Measurements from ENCODE around the gene MGAT4C. TPM values are rescaled to one million over a fixed set of nuclear protein-coding genes. Genes with fewer than 3 reads are reported as not detected.

The MGAT4C gene
- total RNA-seq, 1 experiment from 2014 or later = not detected

DNA sequence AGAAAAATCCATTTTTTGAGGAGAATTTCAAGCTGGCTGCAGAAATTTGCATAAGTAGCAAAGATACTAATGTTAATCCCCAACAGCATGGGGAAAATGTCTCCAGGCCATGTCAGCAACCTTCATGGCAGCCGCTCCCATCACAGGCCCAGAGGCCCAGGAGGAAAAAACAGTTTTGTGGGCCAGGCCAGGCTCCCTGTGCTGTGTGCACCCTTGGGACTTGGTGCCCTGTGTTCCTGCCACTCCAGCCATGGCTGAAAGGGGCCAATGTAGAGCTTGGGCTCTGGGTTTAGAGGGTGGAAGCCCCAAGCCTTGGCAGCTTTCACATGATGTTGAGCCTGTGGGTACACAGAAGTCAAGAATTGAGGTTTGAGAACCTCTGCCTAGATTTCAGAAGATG, 76.3 kb downstream of the MGAT4C start:
- no peak for DNase-seq
- Histone ChIP-seq H3K36me3 (ENCODE audit: insufficient read depth, low read length) (no peaks in the 10 kb centered on the region), H3K9me3 (ENCODE audit: low read length) (peaks cover 16% of the 10 kb centered on the region), H3K9ac (ENCODE audit: low read length) (no peak overlapping the region), H3K79me2 (ENCODE audit: low read length) (no peaks in the 10 kb centered on the region), H3K27ac (ENCODE audit: low read length) (no peak overlapping the region), H3K4me2 (ENCODE audit: low read depth, low read length, poor library complexity, severe bottlenecking) (no peak overlapping the region), H3K9me2 (replicated peaks; ENCODE audit: insufficient read depth, low read length) (no peaks in the 10 kb centered on the region), H3K27me3 (ENCODE audit: low read length) (no peaks in the 10 kb centered on the region), H3K4me3 (ENCODE audit: low read length) (no peak overlapping the region), H4K20me1 (ENCODE audit: insufficient read depth, low read depth, low read length) (no peaks in the 10 kb centered on the region), H2AFZ (ENCODE audit: low read length) (no peak overlapping the region), H3K4me1 (ENCODE audit: low read length) (no peaks in the 10 kb centered on the region)

DNA sequence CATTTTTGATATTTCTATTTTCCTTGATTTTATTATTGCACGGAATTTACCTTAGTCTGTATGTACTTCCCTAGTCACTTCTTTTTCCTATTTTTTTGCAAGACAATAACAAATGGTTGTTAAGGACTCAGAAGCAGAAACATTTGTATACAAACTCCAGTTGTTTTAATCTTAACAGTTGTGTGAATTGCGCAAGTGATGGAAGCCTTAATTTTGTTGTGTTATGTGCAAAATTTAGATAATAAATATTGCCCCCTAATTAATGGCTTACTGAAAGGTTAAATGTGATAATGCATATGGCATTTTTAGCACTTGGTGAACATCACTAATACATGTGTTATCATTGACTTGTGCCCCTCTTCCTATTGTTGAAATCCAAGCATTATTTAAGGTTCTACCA, 82.0 kb downstream of the MGAT4C start:
- no peaks in the 10 kb centered on the region for H3K4me1 ChIP-seq (ENCODE audit: low read length)
- DNase-seq = no peak
- no peaks in the 10 kb centered on the region for H3K27me3 ChIP-seq (ENCODE audit: low read length)
- no peaks in the 10 kb centered on the region for H3K9me2 ChIP-seq (replicated peaks; ENCODE audit: insufficient read depth, low read length)
- H2AFZ ChIP-seq (ENCODE audit: low read length) = no peak overlapping the region
- H3K79me2 ChIP-seq (ENCODE audit: low read length) = no peaks in the 10 kb centered on the region
- no peak overlapping the region for H3K4me3 ChIP-seq (ENCODE audit: low read length)
- no peaks in the 10 kb centered on the region for H4K20me1 ChIP-seq (ENCODE audit: insufficient read depth, low read depth, low read length)
- no peaks in the 10 kb centered on the region for H3K36me3 ChIP-seq (ENCODE audit: insufficient read depth, low read length)
- no peak overlapping the region for H3K27ac ChIP-seq (ENCODE audit: low read length)
- H3K9ac ChIP-seq (ENCODE audit: low read length) = no peak overlapping the region
- H3K4me2 ChIP-seq (ENCODE audit: low read depth, low read length, poor library complexity, severe bottlenecking) = no peak overlapping the region
- peaks cover 26% of the 10 kb centered on the region for H3K9me3 ChIP-seq (ENCODE audit: low read length)

DNA sequence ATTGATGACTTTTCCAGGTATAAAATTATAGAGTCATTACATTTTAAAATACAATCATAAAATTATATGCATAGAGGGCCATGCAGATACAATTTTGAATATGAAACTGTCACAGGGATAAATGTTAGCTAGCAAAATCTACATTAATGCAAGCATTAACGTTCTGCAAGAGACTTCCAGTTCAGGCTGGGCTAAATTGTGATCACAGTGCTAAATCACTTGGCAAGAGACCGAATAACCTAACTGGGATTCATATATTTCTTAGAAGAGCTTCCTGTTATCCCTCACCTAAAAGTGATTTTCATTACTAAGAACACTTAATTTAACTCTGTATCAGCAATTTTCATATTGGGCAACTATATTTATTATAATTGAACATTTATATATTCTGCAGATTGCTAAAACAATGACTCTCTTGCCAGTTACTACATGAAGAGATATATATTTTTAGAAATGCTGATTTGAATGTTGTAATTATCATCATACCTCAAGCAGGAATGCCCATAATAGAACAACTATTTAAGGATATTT, 83.2 kb downstream of the MGAT4C start:
- Histone ChIP-seq H3K4me3 (ENCODE audit: low read length) (no peak overlapping the region), H4K20me1 (ENCODE audit: insufficient read depth, low read depth, low read length) (no peaks in the 10 kb centered on the region), H3K9me3 (ENCODE audit: low read length) (peaks cover 25% of the 10 kb centered on the region), H3K9me2 (replicated peaks; ENCODE audit: insufficient read depth, low read length) (no peaks in the 10 kb centered on the region), H3K27ac (ENCODE audit: low read length) (no peak overlapping the region), H3K79me2 (ENCODE audit: low read length) (no peaks in the 10 kb centered on the region), H3K4me2 (ENCODE audit: low read depth, low read length, poor library complexity, severe bottlenecking) (no peak overlapping the region), H3K9ac (ENCODE audit: low read length) (no peak overlapping the region), H3K27me3 (ENCODE audit: low read length) (no peaks in the 10 kb centered on the region), H3K4me1 (ENCODE audit: low read length) (no peaks in the 10 kb centered on the region), H3K36me3 (ENCODE audit: insufficient read depth, low read length) (no peaks in the 10 kb centered on the region), H2AFZ (ENCODE audit: low read length) (no peak overlapping the region)
- no peak for DNase-seq

DNA sequence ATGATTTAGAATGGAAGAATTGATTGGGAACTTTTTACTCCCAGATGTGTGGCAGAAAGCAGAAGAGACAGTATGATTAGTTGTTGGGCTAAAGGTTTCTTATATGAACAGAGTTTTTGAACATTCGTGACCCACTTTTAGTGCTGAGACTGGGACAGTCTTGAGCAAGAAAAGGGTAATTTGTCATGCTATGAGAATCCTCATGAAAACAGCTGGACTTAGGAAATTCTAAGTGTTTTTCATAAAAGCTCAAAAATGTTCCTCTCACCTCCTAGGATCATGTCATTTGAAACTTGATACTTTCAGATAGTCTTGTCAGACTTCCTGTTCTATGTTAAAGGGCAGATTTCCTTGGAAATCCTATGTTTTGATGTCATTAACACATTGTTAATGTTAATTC, 86.1 kb downstream of the MGAT4C start:
- DNase-seq = no peak
- Histone ChIP-seq H3K27ac (ENCODE audit: low read length) (no peak overlapping the region), H3K9me3 (ENCODE audit: low read length) (peaks cover 19% of the 10 kb centered on the region), H2AFZ (ENCODE audit: low read length) (no peak overlapping the region), H3K79me2 (ENCODE audit: low read length) (no peaks in the 10 kb centered on the region), H4K20me1 (ENCODE audit: insufficient read depth, low read depth, low read length) (no peaks in the 10 kb centered on the region), H3K4me2 (ENCODE audit: low read depth, low read length, poor library complexity, severe bottlenecking) (no peak overlapping the region), H3K36me3 (ENCODE audit: insufficient read depth, low read length) (no peaks in the 10 kb centered on the region), H3K9me2 (replicated peaks; ENCODE audit: insufficient read depth, low read length) (no peaks in the 10 kb centered on the region), H3K9ac (ENCODE audit: low read length) (no peak overlapping the region), H3K4me3 (ENCODE audit: low read length) (no peak overlapping the region), H3K4me1 (ENCODE audit: low read length) (no peaks in the 10 kb centered on the region), H3K27me3 (ENCODE audit: low read length) (no peaks in the 10 kb centered on the region)

DNA sequence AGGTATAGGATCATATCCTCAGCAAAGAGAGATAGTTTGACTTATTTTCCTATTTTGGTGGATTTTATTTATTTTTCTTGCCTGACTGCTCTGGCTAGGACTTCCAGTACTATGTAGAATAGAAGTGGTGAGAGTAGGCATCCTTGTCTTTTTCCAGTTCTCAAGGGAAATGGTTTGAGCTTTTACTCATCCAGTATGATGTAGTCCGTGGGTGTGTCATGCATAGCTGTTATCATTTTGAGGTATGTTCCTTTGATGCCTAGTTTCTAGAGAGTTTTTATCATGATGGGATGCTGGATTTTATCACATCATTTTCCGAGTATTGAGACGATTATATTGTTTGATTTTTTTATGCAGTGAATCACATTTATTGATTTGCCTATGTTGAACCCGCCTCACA, 97.2 kb downstream of the MGAT4C start:
- H3K27me3 ChIP-seq (ENCODE audit: low read length) = no peaks in the 10 kb centered on the region
- no peaks in the 10 kb centered on the region; the same call in 1 of the 2 replicates for H3K36me3 ChIP-seq (ENCODE audit: insufficient read depth, low read length)
- H3K9me2 ChIP-seq (replicated peaks; ENCODE audit: insufficient read depth, low read length) = no peaks in the 10 kb centered on the region
- no peak overlapping the region for H3K27ac ChIP-seq (ENCODE audit: low read length)
- no peak overlapping the region for H3K4me3 ChIP-seq (ENCODE audit: low read length)
- H2AFZ ChIP-seq (ENCODE audit: low read length) = no peak overlapping the region
- no peaks in the 10 kb centered on the region for H3K4me1 ChIP-seq (ENCODE audit: low read length)
- peaks cover 25% of the 10 kb centered on the region for H3K9me3 ChIP-seq (ENCODE audit: low read length)
- no peak overlapping the region for H3K9ac ChIP-seq (ENCODE audit: low read length)
- no peak for DNase-seq
- no peak overlapping the region for H3K4me2 ChIP-seq (ENCODE audit: low read depth, low read length, poor library complexity, severe bottlenecking)
- H4K20me1 ChIP-seq (ENCODE audit: insufficient read depth, low read depth, low read length) = no peaks in the 10 kb centered on the region
- no peaks in the 10 kb centered on the region for H3K79me2 ChIP-seq (ENCODE audit: low read length)

DNA sequence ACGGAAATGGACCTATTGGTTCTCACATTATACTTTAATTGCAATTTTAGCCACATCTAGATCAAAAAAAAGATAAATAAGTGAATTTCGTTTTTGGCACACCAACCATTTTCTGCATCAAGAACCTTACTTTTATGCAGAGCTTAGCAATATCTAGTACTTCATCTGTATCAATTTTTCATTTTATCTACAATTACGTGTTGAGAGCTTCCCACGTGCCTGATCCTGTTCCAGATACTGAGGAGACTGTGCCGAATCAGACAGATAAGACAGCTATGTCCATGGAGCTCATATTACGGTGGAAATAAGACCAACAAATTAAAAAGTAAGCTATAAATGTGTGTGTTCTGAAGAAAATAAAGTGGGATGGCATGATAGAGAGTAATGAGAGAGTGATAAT, 101.6 kb downstream of the MGAT4C start:
- Histone ChIP-seq H2AFZ (ENCODE audit: low read length) (no peak overlapping the region), H3K79me2 (ENCODE audit: low read length) (no peaks in the 10 kb centered on the region), H3K9ac (ENCODE audit: low read length) (no peak overlapping the region), H3K9me3 (ENCODE audit: low read length) (peaks cover 9% of the 10 kb centered on the region), H3K4me1 (ENCODE audit: low read length) (no peaks in the 10 kb centered on the region), H3K36me3 (ENCODE audit: insufficient read depth, low read length) (no peaks in the 10 kb centered on the region), H3K27ac (ENCODE audit: low read length) (no peak overlapping the region), H3K27me3 (ENCODE audit: low read length) (no peaks in the 10 kb centered on the region), H3K9me2 (replicated peaks; ENCODE audit: insufficient read depth, low read length) (no peaks in the 10 kb centered on the region), H4K20me1 (ENCODE audit: insufficient read depth, low read depth, low read length) (no peaks in the 10 kb centered on the region), H3K4me2 (ENCODE audit: low read depth, low read length, poor library complexity, severe bottlenecking) (no peak overlapping the region), H3K4me3 (ENCODE audit: low read length) (no peak overlapping the region)
- no peak for DNase-seq

DNA sequence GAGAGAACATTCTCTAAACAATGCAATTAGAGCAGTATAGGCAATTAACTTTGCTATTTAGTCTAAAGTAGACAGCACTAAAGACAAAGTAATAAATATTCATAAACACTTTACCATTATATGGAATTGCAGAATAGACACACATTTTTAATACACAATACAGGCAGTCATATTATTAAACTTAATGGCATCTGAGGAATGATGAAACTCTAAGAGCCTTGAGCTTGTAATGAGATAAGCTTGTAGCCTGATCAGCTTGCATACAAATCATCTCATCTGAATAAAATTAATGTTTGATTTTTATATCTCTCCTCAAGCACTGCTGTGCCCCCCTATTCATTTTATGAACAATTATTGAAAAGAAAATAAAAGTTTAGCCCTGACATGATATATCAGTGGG, 107.6 kb downstream of the MGAT4C start:
- Histone ChIP-seq H3K79me2 (ENCODE audit: low read length) (no peaks in the 10 kb centered on the region), H3K27ac (ENCODE audit: low read length) (no peak overlapping the region), H3K9me3 (ENCODE audit: low read length) (peaks cover 10% of the 10 kb centered on the region), H4K20me1 (ENCODE audit: insufficient read depth, low read depth, low read length) (no peaks in the 10 kb centered on the region), H3K9ac (ENCODE audit: low read length) (no peak overlapping the region), H3K4me3 (ENCODE audit: low read length) (no peak overlapping the region), H3K4me2 (ENCODE audit: low read depth, low read length, poor library complexity, severe bottlenecking) (no peak overlapping the region), H2AFZ (ENCODE audit: low read length) (no peak overlapping the region), H3K9me2 (replicated peaks; ENCODE audit: insufficient read depth, low read length) (no peaks in the 10 kb centered on the region), H3K36me3 (ENCODE audit: insufficient read depth, low read length) (no peaks in the 10 kb centered on the region), H3K27me3 (ENCODE audit: low read length) (no peaks in the 10 kb centered on the region), H3K4me1 (ENCODE audit: low read length) (no peaks in the 10 kb centered on the region)
- DNase-seq = no peak

DNA sequence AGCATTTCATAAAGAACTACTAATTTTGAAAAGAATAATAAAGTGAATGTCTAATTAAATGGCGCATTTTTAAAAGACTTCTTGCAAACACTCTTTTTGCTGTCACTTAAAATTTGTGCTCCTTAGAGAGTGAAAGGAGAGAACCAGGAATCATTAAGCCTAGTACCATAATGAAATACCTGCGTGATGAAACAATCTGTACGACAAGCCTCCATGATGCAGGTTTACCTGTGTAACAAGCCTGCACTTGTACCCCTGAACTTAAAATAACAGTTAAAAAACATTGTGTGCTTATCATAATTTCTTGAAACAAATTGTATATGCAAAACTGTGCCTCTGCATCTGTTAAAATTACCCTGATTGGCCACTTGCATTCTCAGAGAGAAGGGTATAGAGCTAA, 108.1 kb downstream of the MGAT4C start:
- Histone ChIP-seq H3K9ac (ENCODE audit: low read length) (no peak overlapping the region), H3K4me1 (ENCODE audit: low read length) (no peaks in the 10 kb centered on the region), H3K27me3 (ENCODE audit: low read length) (no peaks in the 10 kb centered on the region), H3K4me3 (ENCODE audit: low read length) (no peak overlapping the region), H3K27ac (ENCODE audit: low read length) (no peak overlapping the region), H3K4me2 (ENCODE audit: low read depth, low read length, poor library complexity, severe bottlenecking) (no peak overlapping the region), H3K9me3 (ENCODE audit: low read length) (peaks cover 10% of the 10 kb centered on the region), H3K9me2 (replicated peaks; ENCODE audit: insufficient read depth, low read length) (no peaks in the 10 kb centered on the region; the same call in 1 of the 2 replicates), H2AFZ (ENCODE audit: low read length) (no peak overlapping the region), H4K20me1 (ENCODE audit: insufficient read depth, low read depth, low read length) (no peaks in the 10 kb centered on the region), H3K79me2 (ENCODE audit: low read length) (no peaks in the 10 kb centered on the region), H3K36me3 (ENCODE audit: insufficient read depth, low read length) (no peaks in the 10 kb centered on the region)
- no peak for DNase-seq

DNA sequence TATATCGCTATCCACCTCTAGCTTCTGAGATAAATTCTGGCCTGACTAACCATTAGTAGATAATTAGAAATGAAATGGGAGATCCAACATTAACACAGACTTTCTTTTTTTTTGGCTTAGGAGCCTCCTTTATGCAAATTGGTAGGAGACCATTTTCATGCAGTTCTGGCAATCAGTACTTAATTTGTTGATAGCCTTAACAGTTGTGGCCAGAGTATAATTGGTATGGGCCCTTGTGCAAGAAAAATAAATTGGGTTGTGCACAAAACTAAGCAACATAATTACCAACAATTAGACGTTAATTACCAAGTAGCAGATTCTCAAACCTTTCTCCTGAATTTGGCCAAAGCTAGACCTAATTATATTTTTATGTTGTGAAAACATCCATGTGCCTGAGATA, 111.0 kb downstream of the MGAT4C start:
- no peaks in the 10 kb centered on the region for H3K4me1 ChIP-seq (ENCODE audit: low read length)
- H3K27me3 ChIP-seq (ENCODE audit: low read length) = no peaks in the 10 kb centered on the region
- no peaks in the 10 kb centered on the region; the same call in 1 of the 2 replicates for H3K9me2 ChIP-seq (replicated peaks; ENCODE audit: insufficient read depth, low read length)
- no peaks in the 10 kb centered on the region for H3K36me3 ChIP-seq (ENCODE audit: insufficient read depth, low read length)
- no peak overlapping the region for H3K9ac ChIP-seq (ENCODE audit: low read length)
- H3K9me3 ChIP-seq (ENCODE audit: low read length) = peaks cover 12% of the 10 kb centered on the region
- no peaks in the 10 kb centered on the region for H4K20me1 ChIP-seq (ENCODE audit: insufficient read depth, low read depth, low read length)
- H3K4me3 ChIP-seq (ENCODE audit: low read length) = no peak overlapping the region
- no peak overlapping the region for H2AFZ ChIP-seq (ENCODE audit: low read length)
- H3K27ac ChIP-seq (ENCODE audit: low read length) = no peak overlapping the region
- DNase-seq = no peak
- H3K79me2 ChIP-seq (ENCODE audit: low read length) = no peaks in the 10 kb centered on the region
- H3K4me2 ChIP-seq (ENCODE audit: low read depth, low read length, poor library complexity, severe bottlenecking) = no peak overlapping the region
